SK-MEL-5 (cell line): ENCODE data around the gene PCDHAC2. TPM values are rescaled to one million over a fixed set of nuclear protein-coding genes. Genes with fewer than 3 reads are reported as not detected.
A peak's percentile ranks its signal among the peaks of the same experiment; 100 is the strongest.

Experiments used
- DNase-seq: peaks from one replicate; pipeline ENCODE4 v3.0.0-alpha.2; 2016; ENCODE audit warnings: low read depth, low spot score
- in situ Hi-C: cut with HindIII; loops from 2 replicates; pipeline ENCODE4 v1.10.0; 2016; ENCODE audit warnings: low sequenced_read_pairs, high pct_unique_total_duplicates, low pct_unique_long_range_greater_than_20kb
- total RNA-seq: library from RNA; depleted of rRNA; stranded (reverse); fragments of >200 nt; shearing (Covaris generic); gene quantifications from 2 replicates; pipeline ENCODE4 v1.2.3, GENCODE V29; 2014

PCDHAC2 gene
- total RNA-seq, 1 experiment from 2014 or later, result 0.32 TPM

DNA sequence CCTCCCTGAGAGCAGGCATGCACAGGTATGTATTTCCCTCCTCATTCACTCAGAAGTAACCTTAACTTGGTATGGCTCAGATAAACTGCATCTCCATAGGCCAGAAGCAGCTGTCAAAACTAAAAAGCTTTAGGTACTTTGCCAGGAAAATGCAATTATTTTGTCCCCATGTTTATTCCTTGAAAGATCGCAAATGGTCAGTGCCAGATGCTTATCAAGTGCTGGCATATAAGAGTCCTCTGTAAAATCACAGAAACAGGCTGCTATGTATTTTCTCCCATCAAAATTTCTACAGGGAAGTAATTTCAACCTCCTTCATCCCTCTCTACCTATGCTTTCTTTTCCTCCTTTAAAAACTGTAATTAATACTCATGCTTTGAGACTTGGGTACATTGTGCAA lies 12.7 kb downstream of the PCDHAC2 start:
- no peak for DNase-seq
- in situ Hi-C loops, result no loop called here

DNA sequence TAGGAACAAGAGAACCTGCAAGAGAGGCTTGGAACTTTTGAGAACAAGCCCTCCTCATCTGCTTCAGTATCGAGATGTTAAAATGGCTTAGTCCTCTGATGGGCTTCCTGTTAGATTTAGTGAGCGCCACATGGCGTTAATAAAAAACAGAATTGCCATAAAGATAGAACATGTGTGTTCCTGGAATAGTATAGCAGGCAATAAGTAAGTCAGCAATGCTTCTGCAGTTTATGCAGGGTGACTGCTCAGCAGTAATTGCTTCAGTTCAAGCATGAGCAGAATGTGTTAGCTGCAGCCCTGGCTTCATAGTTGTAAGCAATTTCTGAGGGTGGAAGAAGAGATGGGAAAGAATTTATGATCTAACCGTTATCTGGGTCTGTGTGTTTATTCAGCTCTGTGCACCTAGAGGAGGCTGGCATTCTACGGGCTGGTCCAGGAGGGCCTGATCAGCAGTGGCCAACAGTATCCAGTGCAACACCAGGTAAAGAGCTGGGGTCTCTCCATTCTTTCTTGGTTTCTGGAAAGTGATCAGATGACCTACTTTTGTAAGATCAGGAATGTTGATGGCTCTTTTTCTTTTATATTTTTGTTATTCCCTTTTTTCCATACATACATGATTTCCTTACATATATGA lies 15.9 kb downstream of the PCDHAC2 start:
- DNase-seq, result no peak
- in situ Hi-C loops, result no loop called here

DNA sequence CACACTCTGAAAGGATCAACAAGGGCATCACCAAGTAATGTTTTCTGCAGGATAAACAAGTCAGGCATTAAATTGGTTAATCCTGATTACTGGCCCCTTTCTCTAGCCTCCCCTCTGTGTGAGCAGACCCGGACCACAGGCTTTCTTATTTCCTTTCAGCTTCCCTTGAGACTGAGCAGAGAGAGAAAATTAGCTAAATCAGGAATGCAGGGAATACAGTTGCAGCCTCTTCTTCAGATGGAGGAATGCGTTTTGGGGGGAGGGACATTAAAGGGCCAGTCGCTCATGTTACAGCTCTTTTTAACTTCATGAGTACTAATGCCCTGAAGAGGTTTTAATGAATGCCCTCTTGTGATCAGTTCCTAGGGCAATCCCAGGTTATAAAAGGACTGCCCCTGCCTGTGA lies 19.8 kb downstream of the PCDHAC2 start:
- no peak for DNase-seq
- in situ Hi-C loops, result no loop called here

DNA sequence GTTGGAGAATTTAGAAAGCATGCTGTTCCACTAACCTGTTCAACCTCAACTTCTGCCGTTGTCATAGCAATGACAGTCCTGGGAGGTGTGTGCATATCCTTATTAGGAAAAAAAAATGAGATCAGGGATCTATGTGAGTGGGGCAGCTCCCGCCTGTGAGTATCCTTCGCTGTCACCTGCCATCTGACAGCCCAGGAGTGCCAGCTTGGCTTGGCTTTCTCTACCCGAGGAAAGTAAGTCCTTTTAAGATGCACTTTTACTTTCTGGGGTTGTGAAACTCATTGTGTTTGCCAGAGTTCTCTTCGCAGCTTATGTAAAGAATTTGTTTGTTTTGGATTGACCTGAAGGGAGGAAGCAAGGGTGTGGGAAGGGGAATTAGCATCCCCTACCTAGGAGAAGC lies 21.8 kb downstream of the PCDHAC2 start:
- no peak for DNase-seq
- in situ Hi-C loops, result no loop called here

DNA sequence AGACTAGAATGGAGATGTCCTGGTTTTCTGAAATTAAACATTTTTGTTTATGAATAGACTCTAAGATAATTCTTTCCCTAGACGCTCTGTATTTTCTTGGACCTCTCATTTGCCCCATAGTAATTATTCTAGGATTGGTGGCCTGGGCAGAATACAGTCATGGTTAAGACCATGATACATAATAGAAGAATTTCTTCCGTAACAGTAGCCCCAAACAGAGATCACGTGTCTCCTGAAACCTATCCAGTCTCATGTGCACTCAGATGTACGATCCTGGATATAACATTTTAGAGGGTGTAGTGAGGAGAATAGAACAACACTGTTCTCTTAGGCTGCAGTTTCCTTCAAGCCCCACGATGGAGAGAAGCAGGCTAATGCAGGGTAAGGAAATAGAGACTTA lies 22.3 kb downstream of the PCDHAC2 start:
- in situ Hi-C loops, result no loop called here
- DNase-seq, result no peak

DNA sequence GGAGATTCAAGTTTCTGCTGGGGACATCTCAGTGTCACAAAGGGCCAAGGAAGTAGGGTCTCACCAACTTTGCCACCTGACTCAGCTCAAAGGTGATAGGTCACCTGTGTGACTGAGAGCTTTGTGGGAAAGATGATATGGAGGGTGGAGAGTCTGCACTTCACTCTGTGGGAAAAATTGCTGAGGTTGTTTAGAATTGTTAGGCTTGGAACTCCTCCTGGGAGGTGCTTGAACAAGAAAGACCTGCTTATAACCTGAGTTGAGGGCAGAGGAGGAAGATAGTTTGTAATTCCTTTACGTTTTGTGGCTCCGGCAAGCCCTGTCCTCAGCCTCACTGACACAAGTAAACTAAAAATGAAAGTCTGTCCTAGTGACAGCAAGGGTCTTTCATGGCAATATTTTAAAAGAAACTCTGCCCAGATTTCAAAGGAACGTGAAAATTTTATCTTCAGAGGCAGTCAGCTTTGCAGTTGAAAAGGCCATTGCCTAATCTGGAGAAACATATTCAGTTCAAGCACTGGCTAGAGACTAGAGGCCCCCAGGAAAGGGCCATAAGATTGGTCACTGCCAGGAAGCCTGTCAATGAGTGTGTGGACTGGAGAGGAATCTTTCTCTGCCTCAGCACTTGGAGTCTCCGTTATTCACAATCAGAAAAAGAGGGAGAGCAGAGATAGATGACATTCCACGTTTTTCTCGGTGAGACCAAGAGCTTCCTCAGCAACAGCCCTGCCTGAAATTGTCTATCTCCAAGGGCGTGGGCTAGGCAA lies 23.2 kb downstream of the PCDHAC2 start:
- no peak for DNase-seq
- in situ Hi-C loops, result no loop called here

DNA sequence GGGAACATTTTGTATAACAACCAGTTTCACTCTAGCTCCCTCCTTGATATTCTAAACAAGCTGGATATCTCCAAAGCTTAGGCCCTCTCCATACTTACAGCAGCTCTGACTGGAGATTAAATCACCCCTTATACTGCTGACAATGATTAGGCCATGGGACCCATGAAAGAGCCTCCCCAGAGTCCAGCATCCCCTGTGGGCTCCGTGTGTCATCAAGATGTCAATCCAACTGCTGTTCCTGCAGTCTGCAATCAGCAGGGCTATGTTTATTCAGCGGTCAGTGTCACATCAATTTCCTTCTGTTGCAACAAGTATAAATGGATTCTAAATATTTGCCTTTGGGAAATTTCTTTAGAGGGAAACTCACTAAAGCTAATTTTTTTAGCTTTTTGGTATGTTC lies 26.6 kb downstream of the PCDHAC2 start:
- DNase-seq, result no peak
- in situ Hi-C loops, result no loop called here

DNA sequence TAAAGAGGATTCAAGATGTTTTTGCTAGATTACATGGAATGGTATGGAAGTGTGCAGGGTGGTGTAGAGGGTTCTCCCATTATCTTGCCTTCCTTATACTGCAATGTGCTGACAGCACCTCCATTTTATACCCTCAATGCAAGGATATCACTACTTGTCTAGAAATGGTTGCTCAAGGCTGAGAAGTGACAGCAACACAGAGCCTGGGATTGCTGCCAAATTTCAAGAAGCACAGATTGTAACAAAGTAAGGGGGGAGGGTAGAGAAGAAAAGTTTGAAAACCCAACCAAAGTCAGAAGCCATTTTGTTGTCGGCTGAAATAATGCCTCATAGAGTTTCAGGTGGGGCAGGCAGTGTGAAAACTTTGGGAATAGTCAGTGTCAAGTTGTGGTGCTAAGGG lies 29.8 kb downstream of the PCDHAC2 start:
- DNase-seq, result no peak
- in situ Hi-C loops, result no loop called here

DNA sequence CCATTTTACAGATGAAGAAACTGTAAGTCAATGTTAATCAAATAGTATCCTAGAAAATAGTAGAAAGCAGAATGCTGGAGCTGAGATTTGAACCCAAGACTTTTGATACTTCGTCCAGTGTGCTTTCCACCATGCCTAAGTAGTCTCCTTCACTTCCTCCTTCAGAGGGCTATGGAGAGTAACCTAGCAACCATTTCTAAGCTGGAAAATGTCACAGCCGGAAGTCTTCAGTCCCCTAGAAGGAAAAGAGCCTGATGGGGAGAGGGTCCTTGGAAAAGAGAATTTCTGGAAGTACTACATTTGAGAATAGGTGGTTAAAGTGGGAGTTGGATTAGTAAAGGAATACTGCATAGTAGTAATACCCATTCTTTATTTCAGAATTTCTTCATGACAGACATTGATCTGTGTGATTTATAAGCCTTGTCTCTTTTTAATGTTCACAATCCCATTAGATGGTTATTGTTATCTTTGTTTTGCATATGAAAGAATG lies 32.7 kb downstream of the PCDHAC2 start:
- no peak for DNase-seq
- in situ Hi-C loops, result no loop called here

DNA sequence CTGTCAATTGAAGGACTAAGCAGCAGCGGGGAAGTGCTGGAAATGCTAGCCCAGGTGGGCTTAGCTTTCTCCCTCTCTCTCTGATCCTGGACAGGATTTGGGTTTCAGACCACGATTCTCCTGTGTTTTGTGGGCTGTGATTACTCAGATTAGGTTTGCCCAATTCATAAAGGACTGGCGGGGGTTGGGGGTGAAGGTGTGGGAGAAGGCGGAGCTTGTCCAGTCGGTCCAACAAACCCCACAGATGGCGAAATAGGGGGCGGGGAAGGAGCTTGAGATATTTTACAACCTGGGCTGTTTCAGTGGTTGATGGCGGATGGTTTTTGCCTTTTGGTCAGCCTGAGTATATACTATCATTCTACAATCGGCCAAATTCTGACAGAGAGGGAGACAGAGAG lies 35.2 kb downstream of the PCDHAC2 start:
- DNase-seq, result no peak
- in situ Hi-C loops, result no loop called here

DNA sequence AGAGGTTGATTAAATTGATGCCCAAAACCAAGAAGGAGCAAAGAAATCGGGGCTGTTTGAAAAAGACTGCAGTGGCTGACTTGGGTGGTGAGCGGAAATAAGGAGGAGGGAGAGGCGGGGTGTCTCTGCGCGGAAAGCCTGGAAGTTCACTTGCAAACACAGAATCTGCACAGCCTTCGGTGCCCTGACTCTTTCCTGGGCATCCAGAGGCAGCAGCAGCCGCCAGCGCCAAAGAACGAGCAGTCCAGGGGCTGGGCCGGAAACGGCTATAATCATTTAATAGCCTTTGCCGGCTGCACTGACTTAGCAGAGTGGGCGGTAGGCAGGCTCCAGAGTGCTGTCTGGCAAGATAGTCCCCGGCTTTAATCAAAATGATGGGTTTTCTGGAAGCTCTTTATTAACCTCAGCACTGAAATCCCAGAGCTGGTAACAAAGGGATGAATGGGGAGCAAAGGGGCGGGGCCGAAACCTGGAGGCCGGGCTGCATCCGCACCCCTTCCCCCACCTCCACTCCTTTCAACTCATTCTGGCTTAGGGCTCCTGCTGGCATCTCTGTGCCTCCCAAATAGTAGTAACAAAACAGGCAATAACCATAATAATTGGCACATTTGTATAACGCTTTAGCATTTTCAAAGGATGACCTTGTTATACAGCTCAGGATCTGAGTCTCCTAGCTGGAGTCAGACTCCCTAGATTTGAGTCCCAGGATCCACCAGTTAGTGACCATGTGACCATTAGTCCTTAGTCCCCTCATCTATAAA lies 35.7 kb downstream of the PCDHAC2 start:
- DNase-seq, result no peak
- in situ Hi-C loops, result no loop called here

DNA sequence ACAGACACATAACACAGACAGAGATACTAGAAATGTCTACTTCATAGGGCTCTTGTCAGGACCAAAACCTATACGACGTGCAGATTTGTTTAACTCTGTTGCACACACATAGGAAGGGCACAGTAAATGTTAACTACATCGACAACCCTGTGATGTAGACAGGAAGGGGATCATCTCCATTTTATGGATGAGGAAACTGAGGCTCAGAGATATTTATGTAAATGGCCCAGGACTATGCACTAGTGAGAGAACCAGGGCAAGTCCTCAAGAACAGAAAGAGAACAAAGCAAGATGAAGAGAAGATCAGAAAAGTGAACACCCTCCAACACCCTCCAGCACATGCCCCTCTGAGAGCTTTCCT lies 36.3 kb downstream of the PCDHAC2 start:
- no peak for DNase-seq
- in situ Hi-C loops, result no loop called here

DNA sequence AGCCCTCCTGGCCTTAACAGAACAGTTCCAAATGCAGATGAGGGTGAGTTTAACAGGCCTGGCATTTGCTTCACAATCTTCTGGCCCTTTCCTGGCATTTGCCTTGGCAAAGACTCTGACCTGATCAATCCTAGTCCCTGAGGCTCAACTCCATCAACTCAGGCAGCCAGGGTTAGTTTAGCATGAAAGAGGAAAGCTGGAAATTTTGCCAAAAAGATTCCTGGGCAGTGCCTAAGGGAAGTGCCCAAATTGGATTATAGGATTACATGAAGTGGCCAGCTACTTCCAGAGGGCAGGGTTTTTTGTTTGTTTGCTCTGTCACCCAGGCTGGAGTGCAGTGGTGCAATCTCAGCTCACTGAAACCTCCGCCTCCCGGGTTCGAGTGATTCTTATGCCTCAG lies 36.8 kb downstream of the PCDHAC2 start:
- no peak for DNase-seq
- in situ Hi-C loops, result no loop called here

DNA sequence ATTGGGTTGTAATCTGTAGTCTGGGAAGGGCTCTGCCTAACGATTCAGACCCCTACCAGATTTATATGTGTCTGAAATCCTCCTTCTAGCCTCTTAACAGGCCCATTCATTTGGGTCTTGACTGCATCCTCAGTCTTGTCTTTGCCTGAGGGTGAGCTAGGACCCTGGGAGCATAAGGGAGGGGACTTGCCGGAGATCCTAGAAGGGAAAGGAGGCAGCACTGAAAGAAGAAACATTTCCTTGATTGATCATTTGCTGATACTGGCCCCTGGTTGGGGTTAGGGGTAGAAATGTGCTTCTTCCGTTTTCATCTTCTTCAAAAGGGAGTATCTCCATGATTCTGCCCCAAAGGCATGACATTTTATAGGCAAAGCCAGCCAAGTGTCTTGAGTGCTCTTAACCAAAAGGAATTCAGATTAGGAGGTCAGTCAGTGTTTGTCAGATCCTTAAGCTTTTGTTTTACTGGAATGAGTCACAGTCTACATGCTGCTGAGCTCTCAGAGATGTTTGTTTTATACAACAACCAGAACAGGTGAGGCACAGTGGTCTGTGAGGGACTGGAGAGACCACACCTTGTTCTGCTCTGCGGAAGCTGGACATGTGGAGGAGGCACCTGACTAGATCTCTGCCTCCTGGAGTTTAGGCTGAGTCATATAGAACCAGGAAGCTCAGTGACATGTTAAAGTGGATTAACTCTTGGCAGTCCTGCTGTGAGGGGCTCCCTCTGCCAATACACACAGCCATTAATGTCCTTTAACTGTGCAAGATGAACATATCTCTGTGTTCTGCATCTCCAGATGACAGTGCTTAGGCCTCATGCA lies 37.7 kb downstream of the PCDHAC2 start:
- peak; percentile 14 for DNase-seq
- in situ Hi-C loops, result no loop called here

DNA sequence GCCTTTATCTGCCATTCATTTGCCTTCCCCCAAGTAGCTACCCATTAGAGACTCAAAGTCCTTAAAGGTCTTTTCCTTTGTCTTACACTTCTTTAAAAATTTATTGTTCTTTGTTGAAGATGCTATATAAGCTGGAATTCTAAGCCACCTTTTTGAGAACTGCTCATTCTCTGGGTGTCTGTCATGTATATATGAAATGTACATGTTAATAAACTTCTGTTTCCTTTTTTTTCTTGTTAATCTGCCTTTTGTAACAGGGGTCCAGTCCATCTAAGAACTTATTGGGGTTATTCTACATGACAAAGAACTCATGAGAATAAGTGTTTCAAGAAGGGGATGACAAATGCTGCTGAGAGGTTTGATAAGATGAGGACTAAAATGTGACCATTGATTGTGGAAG lies 41.5 kb downstream of the PCDHAC2 start:
- in situ Hi-C loops, result no loop called here

DNA sequence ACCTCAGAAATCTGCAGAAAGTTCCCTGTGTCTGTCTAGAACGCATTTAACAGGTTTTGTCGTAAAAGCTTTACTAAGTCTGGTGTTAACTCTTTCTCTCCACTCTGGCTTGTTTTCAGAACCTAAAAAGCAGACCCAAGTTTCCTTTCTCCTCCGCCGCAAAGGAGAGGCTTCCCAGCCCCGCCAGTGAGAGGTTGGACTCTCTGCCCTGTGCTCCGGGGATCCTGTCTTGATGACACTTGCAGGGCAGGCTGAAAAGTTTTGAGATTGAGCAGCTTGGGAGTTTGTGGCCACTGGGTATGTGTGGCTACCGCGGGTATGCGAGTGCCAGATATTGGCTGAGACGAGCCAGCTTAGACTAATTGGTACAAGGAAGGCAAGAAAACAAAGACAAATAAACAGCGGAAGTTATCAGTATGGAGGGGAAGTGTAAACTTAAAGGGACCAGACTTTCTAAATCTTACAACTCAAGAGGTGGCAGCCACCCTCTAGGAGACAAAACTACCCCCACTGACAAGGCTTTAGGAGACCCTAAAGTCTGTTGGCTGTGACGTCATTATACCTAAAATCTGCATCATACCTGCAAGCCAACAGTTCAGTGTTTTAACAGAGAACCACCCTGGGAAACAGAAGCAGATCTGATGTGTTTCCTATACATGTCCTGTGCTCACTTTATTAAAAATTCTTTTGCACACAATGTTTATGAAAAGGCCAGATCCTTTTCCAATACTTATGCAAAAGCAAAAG lies 43.9 kb downstream of the PCDHAC2 start:
- in situ Hi-C loops, result no loop called here
- DNase-seq, result no peak

More for the DNA sequence above, 41.5 kb downstream of the PCDHAC2 start:
- no peak for DNase-seq

DNA sequence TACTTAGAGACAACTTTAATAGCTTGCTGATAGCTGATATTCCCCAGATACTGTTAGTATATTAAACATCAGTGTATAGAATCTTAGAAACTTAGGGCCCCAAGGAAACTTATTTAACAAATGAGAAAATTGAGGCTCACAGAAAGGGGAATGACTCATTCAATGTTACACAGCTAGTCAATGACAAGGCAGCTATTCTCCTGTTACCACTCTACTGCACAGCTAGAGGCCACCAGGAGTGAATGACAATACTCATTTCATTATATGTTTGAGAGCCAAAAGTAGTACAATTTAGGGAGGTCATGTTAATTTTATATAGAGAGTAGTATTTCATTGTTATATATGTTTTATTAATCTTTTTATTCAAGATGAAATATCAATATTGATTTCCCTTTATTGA lies 51.7 kb downstream of the PCDHAC2 start:
- in situ Hi-C loops, result no loop called here
- no peak for DNase-seq
